DND-41 (cell line): Measurements from ENCODE around the gene HRAS.

Experiments
- ATAC-seq: fragments of 200-7000 bp; cut with Tn5 transposase; 3 replicates; pipeline ENCODE4 v1.9.1; 2021; ENCODE audit warnings: low read depth; ENCODE audit not compliant: insufficient read depth
- DNase-seq: peaks from one replicate; pipeline ENCODE4 v3.0.0-alpha.2; 2020
- H2AFZ ChIP-seq: 2 replicates; pipeline ENCODE4 v1.6.0; 2012; ENCODE audit warnings: low read depth, low read length
- H3K27ac ChIP-seq: 2 replicates; pipeline ENCODE4 v1.5.1; 2012; ENCODE audit warnings: low read length, inconsistent platforms
- H3K27me3 ChIP-seq: fragments of 200-600 bp; sonication (generic); 2 replicates; pipeline ENCODE4 v1.6.0; 2012; ENCODE audit warnings: low read length, mild to moderate bottlenecking, inconsistent platforms; ENCODE audit not compliant: insufficient read depth, poor library complexity
- H3K36me3 ChIP-seq: 2 replicates; pipeline ENCODE4 v1.5.1; 2012; ENCODE audit warnings: low read length, inconsistent platforms; ENCODE audit not compliant: insufficient read depth
- H3K4me1 ChIP-seq: 2 replicates; pipeline ENCODE4 v1.5.1; 2012; ENCODE audit warnings: mild to moderate bottlenecking, low read length; ENCODE audit not compliant: insufficient read depth
- H3K4me2 ChIP-seq: 2 replicates; pipeline ENCODE4 v1.6.0; 2012; ENCODE audit warnings: mild to moderate bottlenecking, moderate library complexity, low read length, inconsistent platforms; ENCODE audit not compliant: insufficient read depth
- H3K4me3 ChIP-seq, 2 experiments: fragments of 200-600 bp in 1 of 2; shearing (Covaris generic) in 1 of 2; 2 replicates each; pipeline ENCODE4 v1.5.1; 2012 to 2016; ENCODE audit warnings: inconsistent platforms in 2 of 2, low read length in 2 of 2, mild to moderate bottlenecking in 2 of 2, low read depth in 1 of 2, moderate library complexity in 1 of 2
- H3K79me2 ChIP-seq: 2 replicates; pipeline ENCODE4 v1.6.0; 2012; ENCODE audit warnings: low read length, inconsistent platforms; ENCODE audit not compliant: insufficient read depth
- H3K9ac ChIP-seq: 2 replicates; pipeline ENCODE4 v1.6.0; 2012; ENCODE audit warnings: low read depth, mild to moderate bottlenecking, inconsistent platforms, low read length, moderate library complexity
- H3K9me3 ChIP-seq: 2 replicates; pipeline ENCODE4 v1.5.1; 2012; ENCODE audit warnings: low read length, moderate library complexity, mild to moderate bottlenecking, inconsistent platforms; ENCODE audit not compliant: insufficient read depth, severe bottlenecking
- H4K20me1 ChIP-seq: 2 replicates; pipeline ENCODE4 v1.6.0; 2012; ENCODE audit warnings: low read length; ENCODE audit not compliant: insufficient read depth
- EZH2 ChIP-seq: IDR thresholded peaks from 3 replicates; pipeline ENCODE4 v1.6.1; 2012; ENCODE audit warnings: borderline replicate concordance, low read depth, mild to moderate bottlenecking, moderate library complexity, low read length, inconsistent platforms; ENCODE audit not compliant: severe bottlenecking
- TF ChIP-seq, protein P1 (sequence below): IDR thresholded peaks from 2 replicates; pipeline ENCODE4 v1.5.1; 2012; ENCODE audit warnings: borderline replicate concordance, low read length, moderate library complexity, mild to moderate bottlenecking; ENCODE audit not compliant: poor library complexity, severe bottlenecking; ENCODE audit errors: extremely low read depth

HRAS gene

DNA sequence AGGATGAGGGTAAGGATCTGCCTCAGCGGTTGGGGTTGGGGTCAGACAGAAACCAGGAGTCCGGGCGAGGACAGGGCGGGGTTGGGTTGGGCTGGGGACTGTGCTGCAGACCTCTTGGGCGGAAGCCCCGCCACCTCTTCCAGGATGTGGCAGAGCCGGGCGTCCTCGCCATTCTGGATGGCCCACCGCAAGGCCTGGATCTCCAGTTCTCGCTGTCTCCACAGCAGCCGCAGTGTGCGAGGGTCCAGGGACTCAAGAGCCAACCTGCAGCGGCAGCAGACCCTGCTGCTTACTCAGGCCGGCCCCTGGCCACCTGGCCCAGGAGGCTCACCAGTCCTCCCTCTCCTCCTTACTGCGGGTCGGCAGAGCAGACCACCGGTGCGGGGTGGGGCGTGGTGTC, 23.1 kb upstream of the HRAS start:
- Histone ChIP-seq H3K4me1 (peaks cover 40% of the 10 kb centered on the region), H3K27me3 (no peaks in the 10 kb centered on the region), H3K79me2 (peaks cover 8% of the 10 kb centered on the region), H3K9ac (no peak overlapping the region), H3K27ac (no peak overlapping the region), H3K36me3 (peaks cover 14% of the 10 kb centered on the region; the same call in 1 of the 2 replicates), H3K9me3 (no peaks in the 10 kb centered on the region), H3K4me3 (no peak overlapping the region), H3K4me2 (no peak overlapping the region), H2AFZ (no peak overlapping the region), H4K20me1 (peaks cover 22% of the 10 kb centered on the region)
- TF ChIP-seq, protein P1, sequence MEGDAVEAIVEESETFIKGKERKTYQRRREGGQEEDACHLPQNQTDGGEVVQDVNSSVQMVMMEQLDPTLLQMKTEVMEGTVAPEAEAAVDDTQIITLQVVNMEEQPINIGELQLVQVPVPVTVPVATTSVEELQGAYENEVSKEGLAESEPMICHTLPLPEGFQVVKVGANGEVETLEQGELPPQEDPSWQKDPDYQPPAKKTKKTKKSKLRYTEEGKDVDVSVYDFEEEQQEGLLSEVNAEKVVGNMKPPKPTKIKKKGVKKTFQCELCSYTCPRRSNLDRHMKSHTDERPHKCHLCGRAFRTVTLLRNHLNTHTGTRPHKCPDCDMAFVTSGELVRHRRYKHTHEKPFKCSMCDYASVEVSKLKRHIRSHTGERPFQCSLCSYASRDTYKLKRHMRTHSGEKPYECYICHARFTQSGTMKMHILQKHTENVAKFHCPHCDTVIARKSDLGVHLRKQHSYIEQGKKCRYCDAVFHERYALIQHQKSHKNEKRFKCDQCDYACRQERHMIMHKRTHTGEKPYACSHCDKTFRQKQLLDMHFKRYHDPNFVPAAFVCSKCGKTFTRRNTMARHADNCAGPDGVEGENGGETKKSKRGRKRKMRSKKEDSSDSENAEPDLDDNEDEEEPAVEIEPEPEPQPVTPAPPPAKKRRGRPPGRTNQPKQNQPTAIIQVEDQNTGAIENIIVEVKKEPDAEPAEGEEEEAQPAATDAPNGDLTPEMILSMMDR: no peak
- TF ChIP-seq EZH2: no peak
- ATAC-seq (no peak), DNase-seq (no peak)

DNA sequence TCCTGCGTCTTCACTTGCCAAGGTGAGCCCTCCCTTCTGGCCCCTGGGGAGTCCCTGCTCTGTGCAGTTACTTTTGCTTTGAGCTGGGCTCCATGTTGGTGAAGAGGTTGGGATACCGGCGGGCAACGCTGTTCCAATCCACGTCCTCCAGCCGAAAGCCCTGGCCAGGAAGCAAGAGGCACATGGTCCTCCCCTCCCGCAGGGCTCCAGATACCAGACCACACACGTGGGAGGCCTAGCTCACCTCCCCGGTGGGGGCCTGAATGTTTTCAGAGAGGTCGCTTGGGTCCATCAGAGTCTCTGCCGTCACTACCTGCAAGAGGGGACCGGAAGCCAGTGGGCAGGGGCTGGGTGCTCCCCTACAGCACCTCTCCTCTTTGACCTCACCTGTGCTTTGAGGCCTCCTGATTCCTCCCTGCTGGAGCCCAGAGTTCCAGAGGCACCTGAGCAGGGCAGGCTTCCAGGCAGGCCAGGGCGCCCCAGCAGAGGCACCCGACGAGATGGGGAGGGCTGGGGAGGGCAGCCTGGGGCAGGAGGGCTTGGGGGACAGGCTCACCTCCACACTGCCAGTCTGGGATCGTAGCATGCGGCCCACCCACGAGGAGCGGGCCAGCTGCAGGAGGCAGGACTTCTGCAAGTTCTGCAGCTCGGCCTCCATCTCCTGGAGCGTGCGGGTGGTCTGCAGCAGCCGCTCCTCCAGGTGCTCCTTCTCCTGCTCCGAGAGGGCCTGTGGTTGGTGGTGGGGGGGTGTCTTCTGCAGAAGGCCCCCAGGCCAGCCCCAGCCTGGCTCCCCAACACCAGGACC, 22.2 kb upstream of the HRAS start:
- Histone ChIP-seq H3K79me2 (peaks cover 8% of the 10 kb centered on the region), H3K4me3 (no peak overlapping the region), H4K20me1 (peaks cover 12% of the 10 kb centered on the region), H3K27ac (no peak overlapping the region), H3K4me2 (no peak overlapping the region), H3K9me3 (no peaks in the 10 kb centered on the region), H3K27me3 (no peaks in the 10 kb centered on the region), H3K4me1 (peaks cover 37% of the 10 kb centered on the region), H3K36me3 (peaks cover 4% of the 10 kb centered on the region; the same call in 1 of the 2 replicates), H3K9ac (no peak overlapping the region), H2AFZ (no peak overlapping the region)
- ATAC-seq (no peak), DNase-seq (no peak)
- TF ChIP-seq EZH2: no peak
- TF ChIP-seq, protein P1: no peak

DNA sequence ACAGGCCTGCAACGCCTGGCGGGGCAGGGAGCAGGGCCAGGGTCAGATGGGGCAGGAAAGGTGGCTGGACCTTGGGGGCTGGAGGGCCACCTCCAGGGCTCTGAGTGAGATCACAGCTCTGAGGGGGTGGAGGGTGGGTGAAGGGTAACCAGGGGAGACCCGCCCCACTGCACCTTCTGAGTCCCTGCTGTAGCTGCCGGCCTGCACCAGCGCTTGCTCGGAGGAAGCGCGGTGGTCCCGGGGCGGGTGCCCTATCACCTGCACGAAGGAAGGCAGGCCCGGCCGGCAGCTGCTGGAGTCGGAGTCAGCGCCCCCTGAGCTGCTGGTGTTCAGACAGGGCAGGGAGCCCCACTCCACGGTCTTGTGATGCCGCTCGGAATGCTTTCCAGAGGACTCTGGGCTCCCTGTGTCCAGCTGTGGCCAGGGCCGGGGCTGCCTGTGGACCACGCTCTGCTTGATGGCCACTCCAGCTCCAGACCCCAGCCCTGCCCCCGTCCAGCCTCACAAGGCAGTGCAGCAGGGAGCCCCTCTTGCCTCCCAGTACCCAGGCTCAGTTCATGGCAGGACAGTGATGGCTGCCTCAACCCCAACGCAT, 21.4 kb upstream of the HRAS start:
- TF ChIP-seq, protein P1: no peak
- TF ChIP-seq EZH2: no peak
- H3K9me3 ChIP-seq: no peaks in the 10 kb centered on the region
- peaks cover 4% of the 10 kb centered on the region for H4K20me1 ChIP-seq
- ATAC-seq (no peak), DNase-seq (no peak)
- H2AFZ ChIP-seq: no peak overlapping the region
- no peak overlapping the region for H3K9ac ChIP-seq
- no peak overlapping the region for H3K4me2 ChIP-seq
- H3K36me3 ChIP-seq: no peaks in the 10 kb centered on the region
- H3K27ac ChIP-seq: no peak overlapping the region
- no peak overlapping the region for H3K4me3 ChIP-seq
- H3K4me1 ChIP-seq: peaks cover 29% of the 10 kb centered on the region
- no peaks in the 10 kb centered on the region for H3K27me3 ChIP-seq
- peaks cover 6% of the 10 kb centered on the region for H3K79me2 ChIP-seq
